ENCODE data around the gene AVP. TPM values are rescaled to one million over a fixed set of nuclear protein-coding genes. Genes with fewer than 3 reads are reported as not detected.
A peak's percentile ranks its signal among the peaks of the same experiment; 100 is the strongest.

The AVP gene
- total and polyA plus RNA-seq, 2 experiments from 2014 or later = 0.67 to 1.3 TPM

DNA sequence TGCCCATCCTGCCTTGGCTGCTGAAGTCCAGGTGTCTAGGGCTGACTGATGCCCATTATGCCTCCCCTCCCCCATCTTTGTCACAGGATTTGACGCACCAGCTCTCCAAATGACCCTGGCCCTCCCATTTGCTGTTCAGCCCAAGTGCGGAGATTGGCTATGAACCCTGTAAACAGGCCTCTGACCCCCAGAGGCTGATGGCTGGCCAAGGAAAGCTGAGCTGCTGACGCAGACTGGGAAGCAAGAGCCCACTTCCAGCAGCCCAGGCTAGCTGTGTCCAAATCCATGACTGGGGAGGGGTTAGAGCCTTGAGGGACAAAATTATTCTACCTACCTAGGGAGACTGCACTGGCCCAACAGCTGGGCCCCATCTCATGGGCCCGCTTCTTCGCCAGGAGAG is 41.9 kb downstream of the AVP start:
- Histone ChIP-seq H3K27ac (peak overlapping the region; percentile 85), H3K4me3 (no peak overlapping the region), H3K27me3 (no peaks in the 10 kb centered on the region), H3K9me2 (replicated peaks; ENCODE audit: insufficient read depth) (no peaks in the 10 kb centered on the region), H3K4me2 (no peak overlapping the region), H3K79me2 (peaks cover 13% of the 10 kb centered on the region), H3K9me3 (ENCODE audit: low read depth) (no peaks in the 10 kb centered on the region), H3K4me1 (ENCODE audit: insufficient read depth) (peaks cover 26% of the 10 kb centered on the region), H2AFZ (no peak overlapping the region), H3K36me3 (replicated peaks; ENCODE audit: insufficient read depth, low read depth) (no peaks in the 10 kb centered on the region), H4K20me1 (ENCODE audit: insufficient read depth, poor library complexity, severe bottlenecking) (no peaks in the 10 kb centered on the region)
- no peak for DNase-seq (ENCODE audit: low spot score)
- TF ChIP-seq EZH2 (IDR thresholded peaks at IDR 0.05; ENCODE audit: borderline replicate concordance) (no peak), CTCF (IDR thresholded peaks at IDR 0.05; ENCODE audit: poor library complexity) (no peak), EZH2phosphoT487 (IDR thresholded peaks at IDR 0.05; ENCODE audit: low read depth, severe bottlenecking, unreplicated experiment) (no peak)
- 88% methylated on average over 5 of the region's 5 CpGs for WGBS (ENCODE audit: low lambda C conversion rate, missing lambda C conversion rate)

GRCh38 chr20:3041854-3042409 is 42.6 kb downstream of the AVP start:
- no peak overlapping the region for H2AFZ ChIP-seq
- no peak overlapping the region for H3K4me3 ChIP-seq
- no peaks in the 10 kb centered on the region for H4K20me1 ChIP-seq (ENCODE audit: insufficient read depth, poor library complexity, severe bottlenecking)
- no peaks in the 10 kb centered on the region for H3K9me2 ChIP-seq (replicated peaks; ENCODE audit: insufficient read depth)
- no peak for DNase-seq (ENCODE audit: low spot score)
- H3K9me3 ChIP-seq (ENCODE audit: low read depth) = no peaks in the 10 kb centered on the region
- TF ChIP-seq EZH2phosphoT487 (IDR thresholded peaks at IDR 0.05; ENCODE audit: low read depth, severe bottlenecking, unreplicated experiment) (no peak), CTCF (IDR thresholded peaks at IDR 0.05; ENCODE audit: poor library complexity) (no peak), EZH2 (IDR thresholded peaks at IDR 0.05; ENCODE audit: borderline replicate concordance) (no peak)
- H3K79me2 ChIP-seq = peaks cover 6% of the 10 kb centered on the region
- no peaks in the 10 kb centered on the region for H3K36me3 ChIP-seq (replicated peaks; ENCODE audit: insufficient read depth, low read depth)
- peak overlapping the region; percentile 85 for H3K27ac ChIP-seq
- 40% methylated on average over 10 of the region's 10 CpGs for WGBS (ENCODE audit: low lambda C conversion rate, missing lambda C conversion rate)
- H3K4me1 ChIP-seq (ENCODE audit: insufficient read depth) = peaks cover 20% of the 10 kb centered on the region
- no peaks in the 10 kb centered on the region for H3K27me3 ChIP-seq
- H3K4me2 ChIP-seq = peak overlapping the region; percentile 68

DNA sequence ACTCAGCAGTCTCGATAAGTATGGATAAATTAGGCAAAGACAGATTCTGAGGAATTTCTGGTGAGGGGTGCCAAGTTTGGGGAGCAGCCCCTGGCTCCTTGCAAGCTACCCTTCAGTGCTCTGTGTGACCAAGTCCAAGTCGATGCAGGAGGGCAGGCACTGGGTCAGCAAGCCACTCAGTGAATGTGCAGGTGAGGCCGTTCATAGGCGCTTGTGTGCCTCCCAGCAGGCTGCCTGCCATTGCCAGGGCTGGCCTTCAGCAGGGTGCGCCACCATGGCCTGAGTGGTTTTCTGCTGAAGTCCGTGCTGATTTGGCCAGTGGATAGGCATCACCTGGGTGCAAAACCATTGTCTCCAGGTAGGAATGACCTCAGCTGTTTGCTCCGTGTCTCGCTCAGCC is 44.4 kb downstream of the AVP start:
- no peak for DNase-seq (ENCODE audit: low spot score)
- 97% methylated on average over 8 of the region's 8 CpGs for WGBS (ENCODE audit: low lambda C conversion rate, missing lambda C conversion rate)
- TF ChIP-seq EZH2phosphoT487 (IDR thresholded peaks at IDR 0.05; ENCODE audit: low read depth, severe bottlenecking, unreplicated experiment) = no peak
- no peak for TF ChIP-seq EZH2 (IDR thresholded peaks at IDR 0.05; ENCODE audit: borderline replicate concordance)
- no peak for TF ChIP-seq CTCF (IDR thresholded peaks at IDR 0.05; ENCODE audit: poor library complexity)
- Histone ChIP-seq H2AFZ (no peak overlapping the region), H3K27me3 (no peaks in the 10 kb centered on the region), H3K4me2 (no peak overlapping the region), H3K9me3 (ENCODE audit: low read depth) (no peaks in the 10 kb centered on the region), H4K20me1 (ENCODE audit: insufficient read depth, poor library complexity, severe bottlenecking) (no peaks in the 10 kb centered on the region), H3K27ac (no peak overlapping the region), H3K36me3 (replicated peaks; ENCODE audit: insufficient read depth, low read depth) (no peaks in the 10 kb centered on the region), H3K79me2 (no peaks in the 10 kb centered on the region), H3K9me2 (replicated peaks; ENCODE audit: insufficient read depth) (no peaks in the 10 kb centered on the region), H3K4me3 (no peak overlapping the region), H3K4me1 (ENCODE audit: insufficient read depth) (peaks cover 16% of the 10 kb centered on the region)

All from hepatocyte (in vitro differentiated cells).